B cell (primary cell): ENCODE data around the gene QRSL1. TPM values are rescaled to one million over a fixed set of nuclear protein-coding genes. Genes with fewer than 3 reads are reported as not detected.
"Not testable (repeated sequence)": the region's sequence is repeated elsewhere in the genome, so short reads cannot be mapped to it uniquely, and the experiment has no call there.

Experiments used
- ATAC-seq: fragments of 200-7000 bp; cut with Tn5 transposase; one replicate; pipeline ENCODE4 v1.10.0; 2021; ENCODE audit warnings: low read depth, mild to moderate bottlenecking, moderate number of reproducible peaks, moderate library complexity
- CTCF ChIA-PET: fragments of 350-600 bp; sonication (Branson Sonifier 250); formaldehyde crosslinking; loops from one replicate; lab custom pipeline; 2021; ENCODE audit warnings: antibody characterized with exemption, inconsistent platforms; lab: Charles Lee
- POLR2A ChIA-PET: fragments of 350-600 bp; sonication (Branson Sonifier 250); formaldehyde crosslinking; loops from one replicate; lab custom pipeline; 2021; ENCODE audit warnings: antibody characterized with exemption; lab: Charles Lee
- DNase-seq: peaks from one replicate; pipeline ENCODE4 v3.0.0; 2013
- H2AFZ ChIP-seq: 2 replicates; pipeline ENCODE4 v1.6.1; 2012; ENCODE audit warnings: mild to moderate bottlenecking, low read depth, low read length; ENCODE audit not compliant: insufficient read depth, poor library complexity, severe bottlenecking
- H3K27ac ChIP-seq, 2 donors: 1 replicate in 1 of 2; 2 replicates in 1 of 2; pipeline ENCODE4 v1.5.1; 2012 to 2013; ENCODE audit warnings: low read length in 2 of 2, mild to moderate bottlenecking in 2 of 2, moderate library complexity in 1 of 2
- H3K27me3 ChIP-seq, 4 experiments: fragments of 200-600 bp in 1 of 4; sonication (generic) in 1 of 4; replicated peaks in 1 of 4; 1 replicate in 2 of 4; 2 replicates in 2 of 4; pipeline versions ENCODE4 v1.6.1 to v1.7.0; 2013 to 2016; ENCODE audit warnings: low read length in 3 of 4, mild to moderate bottlenecking in 2 of 4, mixed read lengths in 1 of 4, moderate library complexity in 1 of 4; ENCODE audit not compliant: insufficient read depth in 4 of 4, control insufficient read depth in 3 of 4; ENCODE audit errors: control extremely low read depth in 1 of 4
- H3K36me3 ChIP-seq, 2 experiments: replicated peaks in 1 of 2; 1 replicate in 1 of 2; 2 replicates in 1 of 2; pipeline versions ENCODE4 v1.6.1 to v1.7.1; 2013; ENCODE audit warnings: low read length in 1 of 2; ENCODE audit not compliant: insufficient read depth in 2 of 2, control insufficient read depth in 1 of 2; ENCODE audit errors: control extremely low read depth in 1 of 2, extremely low read depth in 1 of 2
- H3K4me1 ChIP-seq, 2 donors: fragments of 200-600 bp in 1 of 2; sonication (generic) in 1 of 2; 1 replicate in 1 of 2; 2 replicates in 1 of 2; pipeline versions ENCODE4 v1.5.1 to v1.6.1; 2013 to 2017; ENCODE audit warnings: low read length in 2 of 2; ENCODE audit not compliant: control insufficient read depth in 2 of 2, insufficient read depth in 2 of 2
- H3K4me2 ChIP-seq: replicated peaks from 2 replicates; pipeline ENCODE3; 2012; ENCODE audit warnings: mild to moderate bottlenecking, low read depth, low read length; ENCODE audit not compliant: poor library complexity, severe bottlenecking
- H3K4me3 ChIP-seq, 5 experiments: fragments of 200-600 bp in 1 of 5; sonication (generic) in 1 of 5; 1 replicate in 3 of 5; 2 replicates in 2 of 5; pipeline versions ENCODE4 v1.5.1 to v1.7.0; 2011 to 2016; ENCODE audit warnings: low read length in 4 of 5, mild to moderate bottlenecking in 4 of 5, low read depth in 2 of 5, control low read depth in 1 of 5, moderate library complexity in 1 of 5; ENCODE audit not compliant: insufficient read depth in 1 of 5; ENCODE audit errors: control extremely low read depth in 1 of 5, extremely low read depth in 1 of 5
- H3K79me2 ChIP-seq: fragments of 200-600 bp; sonication (generic); one replicate; pipeline ENCODE4 v1.6.0; 2016; ENCODE audit warnings: low read length; ENCODE audit not compliant: control insufficient read depth, insufficient read depth
- H3K9ac ChIP-seq: fragments of 200-600 bp; sonication (generic); 2 replicates; pipeline ENCODE4 v1.6.1; 2017; ENCODE audit warnings: mild to moderate bottlenecking, low read length, moderate library complexity
- H3K9me3 ChIP-seq, 3 donors: one replicate each; pipeline versions ENCODE4 v1.6.1 to v1.7.1; 2013; ENCODE audit warnings: low read length in 2 of 3; ENCODE audit not compliant: control insufficient read depth in 2 of 3, insufficient read depth in 1 of 3; ENCODE audit errors: control extremely low read depth in 1 of 3
- H4K20me1 ChIP-seq: 2 replicates; pipeline ENCODE4 v1.6.0; 2012; ENCODE audit warnings: mild to moderate bottlenecking, low read length; ENCODE audit not compliant: insufficient read depth, control insufficient read depth, poor library complexity, severe bottlenecking
- H3K27ac Mint-ChIP-seq: one replicate; pipeline ENCODE4 v1.8.0; 2021; ENCODE audit warnings: mixed read lengths
- H3K27me3 Mint-ChIP-seq: one replicate; pipeline ENCODE4 v1.8.0; 2021; ENCODE audit warnings: mixed read lengths
- H3K4me1 Mint-ChIP-seq: one replicate; pipeline ENCODE4 v1.8.0; 2021; ENCODE audit warnings: mixed read lengths
- H3K4me3 Mint-ChIP-seq: one replicate; pipeline ENCODE4 v1.8.0; 2021; ENCODE audit warnings: mixed read lengths
- H3K9me3 Mint-ChIP-seq: one replicate; pipeline ENCODE4 v1.8.0; 2022; ENCODE audit warnings: mixed read lengths; ENCODE audit not compliant: insufficient read depth
- CTCF ChIP-seq: fragments of 200-600 bp; IDR thresholded peaks from one replicate; pipeline ENCODE4 v1.8.0; 2022; ENCODE audit warnings: antibody characterized with exemption, mild to moderate bottlenecking
- EZH2 ChIP-seq: IDR thresholded peaks from 2 replicates; pipeline ENCODE4 v1.6.1; 2012; ENCODE audit warnings: borderline replicate concordance, low read depth, mild to moderate bottlenecking, moderate library complexity, low read length; ENCODE audit not compliant: insufficient read depth, poor library complexity, severe bottlenecking
- WGBS: methylation state at CpG from one replicate; pipeline ENCODE4 v1.1.5; 2013; ENCODE audit warnings: missing lambda C conversion rate; ENCODE audit not compliant: insufficient coverage; 5-methylcytosine and 5-hydroxymethylcytosine counted together
- intact Hi-C: fragments of 100-400 bp; cut with micrococcal nuclease; formaldehyde crosslinking; loops from one replicate; pipeline ENCODE4 v1.10.0; 2022
- polyA plus RNA-seq: library from polyadenylated mRNA; depleted of rRNA; stranded (reverse); fragments of >200 nt; gene quantifications from 2 replicates; pipeline ENCODE4 v1.2.3, GENCODE V29; 2012
- total RNA-seq, 2 donors: library from RNA; stranded (reverse); fragments of 120-200 nt in 1 of 2; gene quantifications; 1 replicate in 1 of 2; 2 replicates in 1 of 2; pipeline versions ENCODE4 v1.2.3 to v1.2.4, GENCODE V29; 2013 to 2022

The QRSL1 gene
- total and polyA plus RNA-seq, 2 donors (not counting 1 experiment from before 2014, with no cell fraction given) = 36.9 to 38.5 TPM

- Histone ChIP-seq H3K27ac (no peak overlapping the region), H3K36me3 (peaks cover 4 to 17% of the 10 kb centered on the region in 2 experiments), H3K4me3 (no peak overlapping the region), H3K79me2 (peaks cover 60% of the 10 kb centered on the region), H3K27me3 (no peaks in the 10 kb centered on the region), H3K9ac (no peak overlapping the region), H3K4me1 (peaks cover 20 to 22% of the 10 kb centered on the region in 2 donors), H2AFZ (no peak overlapping the region), H4K20me1 (no peaks in the 10 kb centered on the region), H3K9me3 (no peaks in the 10 kb centered on the region), H3K4me2 (no peak overlapping the region)
- intact Hi-C loops = no loop called here
- H3K27me3 Mint-ChIP-seq = no peaks in the 10 kb centered on the region
- no peaks in the 10 kb centered on the region for H3K9me3 Mint-ChIP-seq
- H3K27ac Mint-ChIP-seq = peak overlapping the region; percentile 2
- WGBS = no CpG with 5 or more reads among the region's 1 CpG
- peaks cover 34% of the 10 kb centered on the region for H3K4me1 Mint-ChIP-seq
- DNase-seq (no peak), ATAC-seq (no peak)
- no peak overlapping the region for H3K4me3 Mint-ChIP-seq
- POLR2A ChIA-PET = interaction anchor here (0.6 kb wide), 1 partner anchor 46 kb away, joined by 4 read pairs; no protein-coding TSS in a partner anchor
- CTCF ChIA-PET = interaction anchor here (1.9 to 9.9 kb wide), 2 partner anchors 12 to 65 kb away, joined by 6 to 75 read pairs; no protein-coding TSS in a partner anchor
- TF ChIP-seq CTCF = no peak
- TF ChIP-seq EZH2 = no peak
These were observed 6.3 kb upstream of the QRSL1 start for GRCh38 chr6:106623039-106623438.

GRCh38 chr6:106626485-106626884 is 2.9 kb upstream of the QRSL1 start:
- DNase-seq = no peak
- no peak overlapping the region for H3K4me3 ChIP-seq
- H3K4me3 Mint-ChIP-seq = peak overlapping the region; percentile 7
- H3K4me1 ChIP-seq = peaks cover 37 to 39% of the 10 kb centered on the region in 2 donors
- no peaks in the 10 kb centered on the region for H3K27me3 ChIP-seq
- no CpG with 5 or more reads among the region's 2 CpGs for WGBS
- peaks cover 76% of the 10 kb centered on the region for H3K79me2 ChIP-seq
- intact Hi-C loops = loop anchor here (5.0 kb wide), 1 partner anchor 114 kb away; no protein-coding TSS in a partner anchor
- H3K27ac ChIP-seq = peak overlapping the region; percentile 3 to 87
- peaks cover 0 to 11% of the 10 kb centered on the region in 2 experiments for H3K36me3 ChIP-seq
- peak overlapping the region; percentile 27 for H3K4me2 ChIP-seq
- CTCF ChIA-PET = interaction anchor here (0.6 to 9.9 kb wide), 6 partner anchors 10 to 353 kb away, joined by 3 to 75 read pairs (median 6); no protein-coding TSS in a partner anchor
- no peak for ATAC-seq
- H3K27me3 Mint-ChIP-seq = no peaks in the 10 kb centered on the region
- no peaks in the 10 kb centered on the region for H4K20me1 ChIP-seq
- TF ChIP-seq CTCF (no peak), EZH2 (no peak)
- no peak overlapping the region for H3K9ac ChIP-seq
- H3K4me1 Mint-ChIP-seq = peaks cover 49% of the 10 kb centered on the region
- POLR2A ChIA-PET = no interaction called here
- H3K9me3 Mint-ChIP-seq = no peaks in the 10 kb centered on the region
- no peak overlapping the region for H2AFZ ChIP-seq
- H3K9me3 ChIP-seq = no peaks in the 10 kb centered on the region
- H3K27ac Mint-ChIP-seq = peak overlapping the region; percentile 78

- H2AFZ ChIP-seq = peak overlapping the region; percentile 91
- H3K27me3 Mint-ChIP-seq, H3K27me3 ChIP-seq, ATAC-seq, H4K20me1 ChIP-seq, DNase-seq, H3K9me3 ChIP-seq, H3K36me3 ChIP-seq, H3K9me3 Mint-ChIP-seq: not testable (repeated sequence)
- H3K9ac ChIP-seq = peak overlapping the region; percentile 93
- H3K4me1 ChIP-seq = peaks cover 40 to 41% of the 10 kb centered on the region in 2 donors
- Mint-ChIP-seq H3K4me3 (peak overlapping the region; percentile 98), H3K4me1 (peaks cover 60% of the 10 kb centered on the region), H3K27ac (peak overlapping the region; percentile 98)
- H3K4me3 ChIP-seq = peak overlapping the region in 3 of 5 experiments; percentile 9 to 96 (median 94)
- CTCF ChIA-PET = interaction anchor here (0.7 to 2.8 kb wide), 8 partner anchors 18 to 407 kb away, joined by 3 to 16 read pairs (median 5); no protein-coding TSS in a partner anchor
- H3K4me2 ChIP-seq = peak overlapping the region; percentile 76
- 96% methylated on average over 11 of the region's 16 CpGs for WGBS
- intact Hi-C loops = loop anchor here (5.0 kb wide), 1 partner anchor 115 kb away; no protein-coding TSS in a partner anchor
- H3K79me2 ChIP-seq = peaks cover 77% of the 10 kb centered on the region
- POLR2A ChIA-PET = interaction anchor here (0.6 to 2.1 kb wide), 2 partner anchors 22 to 29 kb away, joined by 4 to 12 read pairs; no protein-coding TSS in a partner anchor
- H3K27ac ChIP-seq = peak overlapping the region; percentile 87 to 97
These were observed 1.6 kb upstream of the QRSL1 start for GRCh38 chr6:106627760-106628159.
